Ovary (tissue), 3 donors: ENCODE measurements around the gene ZFAND2A.

Source experiments
- EP300 ChIP-seq: sonication (generic); formaldehyde crosslinking; IDR thresholded peaks from one replicate; pipeline ENCODE4 v1.6.1; 2017; ENCODE audit warnings: antibody characterized with exemption
- TF ChIP-seq, protein P1 (sequence below), 3 donors: fragments of 450-650 bp in 2 of 3; fragments of 200-600 bp in 1 of 3; IDR thresholded peaks; one replicate each; pipeline versions ENCODE4 v1.5.1 to v1.8.0; 2016 to 2022; ENCODE audit warnings: antibody characterized with exemption in 3 of 3, mild to moderate bottlenecking in 1 of 3
- donor health status: DM: no; HTN: no; CAD: no.

- no peak for TF ChIP-seq EP300
- TF ChIP-seq, protein P1, sequence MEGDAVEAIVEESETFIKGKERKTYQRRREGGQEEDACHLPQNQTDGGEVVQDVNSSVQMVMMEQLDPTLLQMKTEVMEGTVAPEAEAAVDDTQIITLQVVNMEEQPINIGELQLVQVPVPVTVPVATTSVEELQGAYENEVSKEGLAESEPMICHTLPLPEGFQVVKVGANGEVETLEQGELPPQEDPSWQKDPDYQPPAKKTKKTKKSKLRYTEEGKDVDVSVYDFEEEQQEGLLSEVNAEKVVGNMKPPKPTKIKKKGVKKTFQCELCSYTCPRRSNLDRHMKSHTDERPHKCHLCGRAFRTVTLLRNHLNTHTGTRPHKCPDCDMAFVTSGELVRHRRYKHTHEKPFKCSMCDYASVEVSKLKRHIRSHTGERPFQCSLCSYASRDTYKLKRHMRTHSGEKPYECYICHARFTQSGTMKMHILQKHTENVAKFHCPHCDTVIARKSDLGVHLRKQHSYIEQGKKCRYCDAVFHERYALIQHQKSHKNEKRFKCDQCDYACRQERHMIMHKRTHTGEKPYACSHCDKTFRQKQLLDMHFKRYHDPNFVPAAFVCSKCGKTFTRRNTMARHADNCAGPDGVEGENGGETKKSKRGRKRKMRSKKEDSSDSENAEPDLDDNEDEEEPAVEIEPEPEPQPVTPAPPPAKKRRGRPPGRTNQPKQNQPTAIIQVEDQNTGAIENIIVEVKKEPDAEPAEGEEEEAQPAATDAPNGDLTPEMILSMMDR (IDR thresholded peaks at IDR 0.05) = no peak
Observed at GRCh38 chr7:1196950-1197349, 37.0 kb upstream of the ZFAND2A start.
